Mammary epithelial cell (primary cell): ENCODE results near the gene ATP2A3.

Experiments
- CTCF ChIP-seq, 2 donors: IDR thresholded peaks in 1 of 2; conservative IDR thresholded peaks in 1 of 2; 2 replicates each; pipeline ENCODE4 v1.5.1; 2011 to 2012; ENCODE audit warnings: inconsistent platforms in 2 of 2, low read length in 2 of 2, mild to moderate bottlenecking in 2 of 2, control low read depth in 1 of 2, low read depth in 1 of 2; ENCODE audit not compliant: insufficient read depth in 1 of 2; ENCODE audit errors: extremely low read depth in 1 of 2
- EZH2 ChIP-seq: IDR thresholded peaks from 2 replicates; pipeline ENCODE4 v1.6.1; 2012; ENCODE audit warnings: low read length, inconsistent platforms, borderline replicate concordance

- TF ChIP-seq CTCF (conservative IDR thresholded peaks at IDR 0.05 in 1 of 2, IDR thresholded peaks at IDR 0.05 in 1 of 2; ENCODE audit: extremely low read depth in 1 of 2, insufficient read depth in 1 of 2, low read depth in 1 of 2, low read length in 2 of 2) (no peak), EZH2 (no peak)
Measured at GRCh38 chr17:4006165-4006589, 41.9 kb upstream of the ATP2A3 start.
